ENCODE results near the gene MYRIP.
"Not testable (repeated sequence)": the region's sequence is repeated elsewhere in the genome, so short reads cannot be mapped to it uniquely, and the experiment has no call there.

Gene MYRIP

GRCh38 chr3:40096661-40097111, 287.3 kb downstream of the MYRIP start:
- no peak for DNase-seq

GRCh38 chr3:40097131-40098117, 288.0 kb downstream of the MYRIP start:
- DNase-seq = no peak

- DNase-seq = no peak
These were observed 288.9 kb downstream of the MYRIP start for GRCh38 chr3:40098261-40098759.

DNA sequence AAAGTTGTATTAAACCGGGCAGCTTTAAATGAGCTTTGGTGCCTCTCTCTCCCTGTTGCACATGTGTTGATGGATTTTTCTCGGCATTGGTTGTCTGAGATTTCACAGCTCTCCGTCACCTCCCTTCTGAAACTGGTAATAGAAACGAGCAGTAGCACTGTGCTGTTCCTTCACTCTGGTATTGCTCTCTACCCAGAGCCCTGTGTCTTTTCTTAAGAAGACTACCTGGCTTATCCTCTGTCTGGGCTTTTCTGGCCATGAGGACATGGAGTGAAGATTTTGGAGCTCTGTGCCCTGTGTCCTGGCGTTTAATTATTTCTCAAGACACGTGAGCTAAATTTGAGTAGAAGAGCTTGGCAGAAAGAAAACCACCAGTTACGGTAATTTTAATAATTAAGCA, 290.5 kb downstream of the MYRIP start:
- no peak for DNase-seq

DNA sequence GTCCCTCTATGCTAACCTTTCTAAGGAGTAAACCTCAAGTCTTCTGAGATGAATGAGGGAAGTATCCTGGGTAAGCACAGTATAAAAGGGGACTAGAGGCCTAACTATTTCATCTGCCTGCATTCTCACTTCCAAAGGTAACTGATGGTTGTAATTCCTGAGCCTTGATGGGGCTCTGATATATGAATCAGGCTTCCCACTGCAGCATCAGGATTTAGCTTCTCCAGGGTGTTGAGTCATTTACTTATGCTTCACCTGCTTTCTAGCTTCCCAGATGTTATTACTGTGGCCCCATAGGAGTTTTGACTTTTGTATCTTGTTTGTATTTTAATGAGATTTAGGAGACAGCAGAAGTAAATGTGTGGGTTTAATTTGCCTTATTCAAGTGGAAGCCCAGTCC, 292.8 kb downstream of the MYRIP start:
- no peak for DNase-seq

DNA sequence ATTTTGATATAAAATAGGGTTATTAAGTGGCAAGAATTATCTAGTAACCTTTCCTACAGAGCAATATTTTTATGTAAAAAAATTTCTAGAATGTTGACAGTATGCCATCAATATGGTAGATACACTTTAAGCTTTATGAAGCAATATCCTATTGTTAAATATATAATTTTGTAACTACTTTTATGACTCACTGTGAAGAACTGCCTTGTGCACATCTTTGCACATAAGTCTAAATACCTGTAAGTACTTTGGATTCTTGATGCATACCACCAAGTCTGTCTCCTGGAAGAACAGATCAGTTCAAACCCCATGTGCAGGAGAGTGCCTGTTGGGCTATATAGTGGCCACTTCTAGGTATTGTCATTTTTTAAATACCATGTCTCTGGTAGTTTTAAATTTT, 294.4 kb downstream of the MYRIP start:
- no peak for DNase-seq

GRCh38 chr3:40104441-40104840, 295.0 kb downstream of the MYRIP start:
- DNase-seq = no peak

DNA sequence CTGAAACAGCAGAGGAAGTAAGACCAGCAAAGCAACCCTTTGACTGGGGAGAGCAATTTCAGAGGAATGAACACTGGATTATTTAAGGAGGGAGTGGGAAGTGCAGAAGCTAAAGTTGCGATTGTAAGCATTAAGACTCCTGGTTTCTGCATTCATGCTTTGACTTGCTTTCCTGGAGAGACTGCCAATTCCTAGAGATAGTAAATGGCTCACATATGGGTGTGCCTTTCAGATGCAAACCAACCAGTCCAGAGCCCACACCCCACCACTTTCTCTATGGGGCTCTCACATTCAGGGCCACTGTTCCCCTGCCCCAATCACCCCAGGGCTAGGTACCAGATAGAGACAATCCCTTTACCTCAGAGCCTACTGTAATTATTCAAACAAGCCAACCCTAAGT, 299.2 kb downstream of the MYRIP start:
- no peak for DNase-seq

- DNase-seq = no peak
These were observed 300.5 kb downstream of the MYRIP start for GRCh38 chr3:40109641-40110490.

GRCh38 chr3:40116478-40117177, 307.2 kb downstream of the MYRIP start:
- no peak for DNase-seq

DNA sequence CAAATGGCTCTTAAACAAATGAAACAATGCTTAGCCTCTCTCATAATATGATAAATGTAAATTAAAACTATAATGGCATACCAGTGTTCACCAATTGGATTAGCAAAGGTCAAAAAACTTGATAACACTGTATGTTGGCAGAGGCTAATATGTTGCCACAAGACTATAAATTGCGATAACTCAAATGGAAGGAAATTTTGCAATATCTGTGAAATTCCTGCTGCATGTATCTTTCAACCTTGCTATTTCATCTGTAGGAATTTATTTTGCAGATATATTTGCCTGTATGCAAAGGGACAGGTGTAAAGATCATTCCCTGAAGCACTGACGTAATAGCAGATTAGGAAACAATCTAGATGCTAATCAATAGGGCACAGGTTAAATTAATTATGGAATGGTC, 308.7 kb downstream of the MYRIP start:
- DNase-seq = no peak

GRCh38 chr3:40120067-40120692, 310.8 kb downstream of the MYRIP start:
- no peak for DNase-seq

GRCh38 chr3:40120806-40121205, 311.4 kb downstream of the MYRIP start:
- no peak for DNase-seq

GRCh38 chr3:40124918-40125317, 315.5 kb downstream of the MYRIP start:
- DNase-seq = no peak

GRCh38 chr3:40128166-40128565, 318.8 kb downstream of the MYRIP start:
- DNase-seq = no peak

DNA sequence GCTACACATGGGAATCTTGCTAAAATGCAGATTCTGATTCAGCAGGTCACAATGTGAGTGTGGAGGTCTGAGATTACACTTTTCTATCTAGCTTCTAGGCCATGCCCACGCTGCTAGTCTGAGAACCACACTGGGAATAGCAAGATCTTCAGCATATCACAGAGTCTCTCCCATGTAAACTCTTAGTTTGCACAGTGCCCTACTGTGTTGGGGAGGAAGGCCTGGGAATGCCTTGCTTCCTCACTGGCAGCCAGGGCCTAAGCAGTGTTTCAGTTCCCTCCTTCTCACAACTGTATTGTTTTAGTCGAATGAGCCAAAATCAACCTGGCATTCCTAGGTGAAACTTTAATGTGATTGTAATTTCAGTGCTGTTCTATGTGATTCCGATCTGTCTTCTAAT, 320.1 kb downstream of the MYRIP start:
- DNase-seq = no peak

GRCh38 chr3:40129981-40130380, 320.6 kb downstream of the MYRIP start:
- no peak for DNase-seq

GRCh38 chr3:40130721-40131120, 321.3 kb downstream of the MYRIP start:
- no peak for DNase-seq

GRCh38 chr3:40133886-40134575, 324.6 kb downstream of the MYRIP start:
- not testable (repeated sequence) for DNase-seq

GRCh38 chr3:40137591-40138295, 328.3 kb downstream of the MYRIP start:
- no peak for DNase-seq
